K562 (cell line): ENCODE measurements around the gene GPR152. TPM values are rescaled to one million over a fixed set of nuclear protein-coding genes. Genes with fewer than 3 reads are reported as not detected.
A peak's percentile ranks its signal among the peaks of the same experiment; 100 is the strongest.

Experiments
- COPS2 ChIP-seq: fragments of 450-650 bp; conservative IDR thresholded peaks from 2 replicates; pipeline ENCODE4 v1.6.1; 2016; ENCODE audit warnings: mild to moderate bottlenecking, moderate library complexity
- CREB3 ChIP-seq: fragments of 450-650 bp; conservative IDR thresholded peaks from 2 replicates; pipeline ENCODE4 v1.6.1; 2016; ENCODE audit warnings: missing genetic modification characterization, low read depth, mild to moderate bottlenecking, missing compliant biosample characterization, moderate library complexity
- E2F5 ChIP-seq: sonication (generic); formaldehyde crosslinking; IDR thresholded peaks from 2 replicates; pipeline ENCODE4 v1.8.0; 2022; ENCODE audit warnings: mild to moderate bottlenecking, missing genetic modification reagents
- E2F8 ChIP-seq: fragments of 450-650 bp; IDR thresholded peaks from 2 replicates; pipeline ENCODE4 v1.7.1; 2018; ENCODE audit warnings: mild to moderate bottlenecking, low read depth; ENCODE audit not compliant: partially characterized antibody
- ELF1 ChIP-seq: fragments of 200-800 bp; sonication (Bioruptor generic); IDR thresholded peaks from 2 replicates; pipeline ENCODE4 v1.6.1; 2016; ENCODE audit warnings: missing genetic modification characterization, missing compliant biosample characterization
- MNT ChIP-seq, 2 experiments: fragments of 450-650 bp; conservative IDR thresholded peaks; 2 replicates each; pipeline ENCODE4 v1.6.1; 2017; ENCODE audit warnings: mild to moderate bottlenecking in 2 of 2, moderate library complexity in 2 of 2
- MYC ChIP-seq, 2 experiments: fragments of 250-450 bp in 1 of 2; sonication (Bioruptor Pico) in 1 of 2; IDR thresholded peaks; 2 replicates each; pipeline versions ENCODE4 v1.5.1 to v1.6.1; 2012 to 2021; ENCODE audit warnings: low read depth in 2 of 2, borderline replicate concordance in 1 of 2, improper control_type of control experiment in 1 of 2, low read length in 1 of 2, mild to moderate bottlenecking in 1 of 2, moderate library complexity in 1 of 2
- NKRF ChIP-seq: fragments of 450-650 bp; IDR thresholded peaks from 2 replicates; pipeline ENCODE4 v1.6.1; 2016; ENCODE audit warnings: borderline replicate concordance
- POLR2G ChIP-seq: fragments of 200-400 bp; formaldehyde crosslinking; IDR thresholded peaks from 2 replicates; pipeline ENCODE4 v1.6.1; 2017; ENCODE audit warnings: low read depth, mild to moderate bottlenecking, antibody characterized with exemption, low read length, moderate library complexity
- POU5F1 ChIP-seq: fragments of 150-350 bp; IDR thresholded peaks from 2 replicates; pipeline ENCODE4 v1.6.1; 2014; ENCODE audit warnings: borderline replicate concordance, low read length, low read depth, mild to moderate bottlenecking; ENCODE audit not compliant: partially characterized antibody
- ZNF165 ChIP-seq: fragments of 250-450 bp; sonication (Bioruptor Pico); IDR thresholded peaks from 2 replicates; pipeline ENCODE4 v1.4.0; 2020; ENCODE audit warnings: borderline replicate concordance
- ZNF639 ChIP-seq, 2 experiments: fragments of 200-800 bp in 1 of 2; sonication (Bioruptor generic) in 1 of 2; sonication (generic) in 1 of 2; formaldehyde crosslinking in 1 of 2; IDR thresholded peaks in 1 of 2; conservative IDR thresholded peaks in 1 of 2; 2 replicates each; pipeline versions ENCODE4 v1.5.0 to v1.6.1; 2016 to 2020; ENCODE audit warnings: missing compliant biosample characterization in 1 of 2, missing genetic modification characterization in 1 of 2, missing genetic modification reagents in 1 of 2
- polyA plus RNA-seq, 8 experiments: library from polyadenylated mRNA; depleted of rRNA in 4 of 8; stranded (reverse) in 5 of 8; unstranded in 3 of 8; fragments of >200 nt; fragmentation: Nextera tagmentation in 2 of 8; fragmentation: Illumina TruSeq in 1 of 8; extraction: Ambion mirVana in 2 of 8; extraction: Trizol in 1 of 8; gene quantifications; 2 replicates each; pipeline versions ENCODE4 v1.2.1 to v1.2.3, GENCODE V29; 2011 to 2014; ENCODE audit warnings: inconsistent platforms in 1 of 8, missing spikeins in 1 of 8
- total RNA-seq, 7 experiments: library from RNA; depleted of rRNA in 6 of 7; stranded (reverse); fragments of >200 nt in 6 of 7; fragmentation: Illumina TruSeq in 2 of 7; extraction: Trizol in 2 of 7; gene quantifications; 2 replicates each; pipeline versions ENCODE4 v1.2.1 to v1.2.3, GENCODE V29; 2011 to 2021; ENCODE audit warnings: low replicate concordance in 1 of 7

The GPR152 gene
- total and polyA plus RNA-seq, 9 of the 15 experiments (the other 6 are each of a cell fraction or from before 2014, with no cell fraction given), result not detected

- TF ChIP-seq NKRF (no peak), POU5F1 (no peak), COPS2 (no peak), ELF1 (tag) (peak; percentile 96), ZNF165 (no peak), POLR2G (peak; percentile 90), E2F5 (CRISPR knock-in tag) (no peak), E2F8 (no peak), ZNF639 (CRISPR knock-in tag; conservative IDR thresholded peaks at IDR 0.05 in 1 of 2, IDR thresholded peaks at IDR 0.05 in 1 of 2) (peak in 1 of 2 experiments; percentile 73; a peak in 2 of 4 replicates), MNT (conservative IDR thresholded peaks at IDR 0.05) (no peak), CREB3 (tag) (no peak), MYC (IDR thresholded peaks at IDR 0.05; ENCODE audit: low read depth, low read length) (no peak), MYC (CRISPR knock-in tag; IDR thresholded peaks at IDR 0.05; ENCODE audit: borderline replicate concordance, low read depth) (no peak)
Measured at GRCh38 chr11:67401495-67402191, 50.9 kb downstream of the GPR152 start, which contains the start of gene PPP1CA (continued).
